HT1080 (cell line): ENCODE data around the gene CREB5. TPM values are rescaled to one million over a fixed set of nuclear protein-coding genes. Genes with fewer than 3 reads are reported as not detected.

Experiments used
- DNase-seq: peaks from one replicate; pipeline ENCODE4 v3.0.0-alpha.2; 2015; ENCODE audit warnings: low read depth
- total RNA-seq: library from RNA; depleted of rRNA; stranded (reverse); fragments of >200 nt; shearing (Covaris generic); gene quantifications from 2 replicates; pipeline ENCODE4 v1.2.3, GENCODE V29; 2014

Gene CREB5
- total RNA-seq, 1 experiment from 2014 or later, result 9.3 TPM

DNA sequence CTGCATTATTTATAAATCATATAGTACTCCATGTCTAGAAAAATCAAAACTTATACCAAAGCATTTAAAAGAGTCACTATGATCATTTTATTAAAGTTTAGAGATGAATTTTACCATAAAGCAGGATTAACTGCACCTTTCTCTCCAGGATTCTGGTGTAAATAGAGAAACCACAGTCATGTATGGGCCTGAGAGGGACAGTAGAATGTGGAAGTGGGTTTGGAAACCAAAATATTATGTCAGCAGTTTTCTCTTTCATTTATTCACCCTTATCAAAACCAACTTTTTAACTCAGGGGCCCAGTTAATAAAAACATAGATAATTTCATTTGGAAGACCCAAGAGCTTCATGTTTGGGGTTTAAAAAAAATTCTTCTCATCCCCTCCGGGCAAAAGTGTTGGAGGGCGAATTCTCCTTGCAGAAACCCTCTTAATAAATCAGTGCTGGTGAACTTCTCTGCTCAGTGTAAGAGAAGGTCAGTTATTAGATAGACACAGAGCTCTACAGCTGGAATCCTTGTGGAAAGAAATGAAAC, 266.2 kb downstream of the CREB5 start:
- no peak for DNase-seq

DNA sequence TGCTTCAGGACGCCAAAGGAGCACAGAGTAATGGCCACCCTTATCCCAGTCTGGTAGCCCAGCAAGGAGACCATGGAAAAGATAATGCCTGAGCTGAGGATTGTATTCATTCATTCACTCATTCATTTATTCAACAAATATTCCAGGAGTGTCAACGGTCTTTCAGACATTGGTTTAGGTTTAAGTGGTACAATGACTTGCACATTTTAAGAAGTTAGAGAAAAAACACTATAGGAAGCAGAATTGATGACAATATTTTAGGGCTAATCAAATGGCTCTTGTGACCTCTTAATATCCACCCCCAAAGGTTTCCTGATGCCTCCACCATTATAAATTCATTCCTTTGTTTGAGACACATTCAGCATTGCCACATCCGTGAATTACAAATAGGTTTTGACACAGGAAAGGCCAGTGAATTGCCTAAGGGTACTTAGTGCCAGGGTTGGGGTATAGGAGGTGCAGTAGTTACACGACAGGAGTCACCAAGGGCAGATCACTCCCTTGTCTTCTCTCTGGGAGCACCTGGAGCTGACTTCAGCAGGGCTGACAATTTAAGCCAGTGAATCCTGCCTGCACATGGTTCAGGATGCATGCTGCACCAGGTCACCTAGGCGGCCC, 269.5 kb downstream of the CREB5 start:
- DNase-seq, result no peak

DNA sequence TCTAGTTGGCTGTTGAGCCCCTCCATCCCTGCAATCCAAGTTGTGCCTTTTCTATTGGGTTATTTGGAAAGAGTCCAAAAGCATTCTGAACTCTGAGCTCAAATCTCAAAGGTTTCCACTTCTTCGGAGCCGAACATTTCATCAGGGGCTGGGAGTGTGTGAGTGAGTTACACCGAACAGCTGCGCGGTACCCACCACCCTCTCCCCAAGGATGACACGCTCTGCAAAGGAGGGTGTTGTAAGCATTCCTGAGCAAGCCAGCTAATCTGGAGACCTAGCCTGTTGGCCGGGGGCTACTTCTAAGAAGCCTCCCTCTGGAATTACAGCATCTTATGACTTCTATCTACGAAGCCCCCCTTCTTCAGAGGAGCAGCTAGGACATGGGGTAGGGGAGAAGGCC, 270.5 kb downstream of the CREB5 start:
- no peak for DNase-seq

DNA sequence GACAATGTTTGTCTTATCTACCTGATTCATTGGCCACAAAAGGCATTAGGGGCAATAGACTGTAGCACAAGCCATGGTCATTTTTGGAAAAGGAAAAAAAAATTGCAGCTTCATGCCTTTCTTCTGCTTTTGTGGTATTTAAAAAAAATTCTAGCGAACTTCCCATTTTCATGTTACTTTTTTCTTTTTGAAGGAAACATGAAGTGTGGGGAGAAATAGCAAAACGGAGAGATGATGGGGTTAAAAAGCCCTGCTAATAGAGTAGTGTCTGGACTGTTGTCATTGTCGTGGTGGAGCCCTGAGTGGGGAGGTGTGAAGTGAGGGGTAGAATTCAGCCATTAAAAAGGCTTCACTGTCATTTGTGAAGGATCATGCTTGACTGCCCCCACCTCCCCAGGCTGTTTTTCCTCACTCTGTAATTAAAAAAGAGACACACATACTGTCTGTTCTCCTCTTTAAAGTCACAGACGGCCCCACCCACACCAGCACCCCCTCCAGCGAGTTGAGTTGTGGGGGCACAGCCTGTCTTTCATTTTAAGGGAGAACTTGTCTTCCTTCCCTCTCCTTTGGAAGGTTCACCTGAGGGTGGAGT, 272.4 kb downstream of the CREB5 start:
- DNase-seq, result no peak

DNA sequence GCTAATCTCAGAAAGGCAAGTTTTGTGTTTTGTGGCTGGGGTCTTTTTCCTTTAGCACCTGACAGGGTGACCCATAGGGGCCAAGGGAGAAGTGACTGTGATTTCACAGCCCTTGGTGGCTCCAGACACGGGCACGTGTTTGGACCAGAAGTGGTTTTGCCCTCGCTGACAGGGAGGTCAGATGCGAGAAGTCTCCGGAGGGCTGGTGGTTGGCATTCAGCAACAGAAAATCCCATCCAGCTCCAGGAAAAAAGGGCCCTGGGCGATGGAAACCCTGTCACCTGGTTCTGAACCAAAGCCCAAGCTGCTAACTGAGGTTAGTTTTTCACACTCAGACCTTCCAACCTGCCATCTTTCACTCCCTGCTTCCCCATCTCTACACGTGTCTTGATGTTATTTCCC, 272.9 kb downstream of the CREB5 start:
- DNase-seq, result no peak

DNA sequence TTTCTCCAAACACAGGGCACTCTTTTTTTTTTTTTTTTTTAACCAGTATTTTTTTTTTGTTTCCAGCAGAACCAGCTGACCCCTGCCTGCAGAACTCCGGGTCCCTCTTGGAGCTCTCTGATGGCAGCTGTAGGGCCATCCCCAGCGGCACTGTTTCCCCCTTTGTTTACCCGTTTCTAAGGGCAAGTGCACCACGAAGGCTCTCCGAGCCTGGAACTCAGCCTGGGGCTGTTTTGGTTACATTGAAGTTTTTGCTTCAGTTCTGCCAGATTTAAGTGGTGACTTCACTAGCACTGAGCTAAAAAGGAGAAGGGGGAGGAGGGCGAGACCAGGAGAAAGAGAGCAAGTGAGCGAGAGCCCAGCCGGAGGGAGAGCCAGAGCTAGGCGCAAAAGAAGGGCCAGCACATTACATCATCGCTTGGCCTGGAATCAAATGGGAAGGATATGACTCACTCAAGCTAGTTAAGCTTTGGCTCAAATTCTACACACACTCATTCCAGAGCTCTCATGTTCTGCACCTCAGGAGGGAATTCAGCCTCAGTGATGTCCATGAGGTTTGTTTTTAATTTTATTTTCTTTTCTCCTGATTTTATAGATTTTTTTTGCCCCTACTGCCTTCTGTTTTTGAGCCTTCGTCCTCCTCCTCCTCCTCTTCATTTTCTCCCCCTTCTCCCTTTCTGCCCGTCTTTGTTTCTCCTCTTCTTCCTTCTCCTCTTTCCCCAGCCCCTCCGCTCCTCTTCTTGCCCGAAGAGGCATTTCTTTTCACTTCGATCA, 273.5 kb downstream of the CREB5 start:
- DNase-seq, result peak; percentile 97

DNA sequence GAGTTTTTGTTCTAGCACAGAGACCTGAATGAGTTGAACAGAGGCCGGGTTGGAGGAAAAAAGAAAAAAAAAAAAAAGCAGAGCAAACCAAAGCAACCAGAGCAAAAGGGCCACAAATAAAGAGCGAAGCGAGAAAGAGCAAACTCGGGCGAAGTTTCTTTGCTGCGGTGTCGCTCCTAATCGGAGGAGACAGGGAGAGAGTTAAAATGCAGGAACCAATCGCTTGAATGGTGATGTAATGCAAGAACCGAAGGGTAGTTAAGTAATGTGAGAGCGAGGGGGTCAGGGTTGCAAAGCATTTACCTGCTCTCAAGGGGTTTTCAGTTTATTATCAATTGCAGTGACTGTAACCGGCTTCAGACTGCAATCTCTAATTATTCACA, 274.1 kb downstream of the CREB5 start:
- peak; percentile 71 for DNase-seq

DNA sequence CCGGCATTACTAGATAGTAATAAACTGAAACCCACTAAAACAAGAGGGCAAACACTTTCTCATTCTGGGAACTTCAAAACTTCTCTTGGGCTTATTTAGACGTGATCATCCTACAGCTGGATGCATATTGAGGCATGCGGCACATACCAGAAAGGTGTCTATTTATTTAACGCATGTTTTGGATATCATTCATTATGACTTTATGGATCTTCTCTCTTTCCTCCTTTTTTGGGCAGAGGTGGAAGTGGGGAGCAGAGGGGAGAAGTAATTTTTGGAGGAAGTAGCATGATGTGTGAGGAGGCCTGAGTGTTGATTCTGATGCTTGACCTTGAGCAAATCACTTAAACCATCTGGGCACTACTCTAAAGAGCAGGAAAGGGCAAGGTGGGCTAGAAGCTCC, 275.2 kb downstream of the CREB5 start:
- DNase-seq, result peak; percentile 10

DNA sequence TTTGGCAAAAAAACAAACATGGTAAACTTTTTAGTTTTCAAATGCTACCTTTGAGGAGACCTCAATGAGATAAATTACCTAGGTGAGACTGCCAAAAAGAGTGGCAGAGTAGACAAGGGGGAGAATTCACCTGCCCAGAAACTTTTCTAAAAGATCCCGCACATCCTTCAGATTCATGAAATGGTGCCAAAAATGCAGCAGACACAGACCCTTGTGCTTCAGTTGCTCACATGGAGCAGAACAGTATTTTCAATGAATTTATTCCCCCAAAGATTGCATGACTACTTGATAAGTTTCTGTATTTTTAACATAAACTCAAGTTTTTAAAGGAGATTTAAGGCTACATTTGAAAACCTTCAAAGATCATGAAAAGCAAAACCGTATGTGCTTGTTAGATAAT, 275.9 kb downstream of the CREB5 start:
- DNase-seq, result no peak

DNA sequence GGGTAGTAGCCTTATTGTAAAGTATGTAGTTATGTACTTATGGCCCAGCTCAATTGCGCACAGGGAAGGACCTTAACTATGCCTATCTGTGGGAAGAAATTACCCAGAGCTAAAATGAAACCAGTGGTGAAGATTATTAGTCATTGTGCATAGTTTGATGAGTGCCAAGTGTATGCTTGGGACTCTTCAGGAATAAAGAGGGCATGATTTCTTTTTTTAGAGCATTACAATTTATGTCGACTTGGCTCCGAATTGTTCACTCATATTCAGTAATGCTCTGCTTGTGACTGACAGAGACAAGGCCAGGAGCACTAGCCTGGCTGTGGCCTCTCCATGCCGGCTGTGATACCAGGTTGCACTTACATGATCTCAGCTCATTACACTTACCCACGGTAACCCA, 276.3 kb downstream of the CREB5 start:
- peak; percentile 67 for DNase-seq

DNA sequence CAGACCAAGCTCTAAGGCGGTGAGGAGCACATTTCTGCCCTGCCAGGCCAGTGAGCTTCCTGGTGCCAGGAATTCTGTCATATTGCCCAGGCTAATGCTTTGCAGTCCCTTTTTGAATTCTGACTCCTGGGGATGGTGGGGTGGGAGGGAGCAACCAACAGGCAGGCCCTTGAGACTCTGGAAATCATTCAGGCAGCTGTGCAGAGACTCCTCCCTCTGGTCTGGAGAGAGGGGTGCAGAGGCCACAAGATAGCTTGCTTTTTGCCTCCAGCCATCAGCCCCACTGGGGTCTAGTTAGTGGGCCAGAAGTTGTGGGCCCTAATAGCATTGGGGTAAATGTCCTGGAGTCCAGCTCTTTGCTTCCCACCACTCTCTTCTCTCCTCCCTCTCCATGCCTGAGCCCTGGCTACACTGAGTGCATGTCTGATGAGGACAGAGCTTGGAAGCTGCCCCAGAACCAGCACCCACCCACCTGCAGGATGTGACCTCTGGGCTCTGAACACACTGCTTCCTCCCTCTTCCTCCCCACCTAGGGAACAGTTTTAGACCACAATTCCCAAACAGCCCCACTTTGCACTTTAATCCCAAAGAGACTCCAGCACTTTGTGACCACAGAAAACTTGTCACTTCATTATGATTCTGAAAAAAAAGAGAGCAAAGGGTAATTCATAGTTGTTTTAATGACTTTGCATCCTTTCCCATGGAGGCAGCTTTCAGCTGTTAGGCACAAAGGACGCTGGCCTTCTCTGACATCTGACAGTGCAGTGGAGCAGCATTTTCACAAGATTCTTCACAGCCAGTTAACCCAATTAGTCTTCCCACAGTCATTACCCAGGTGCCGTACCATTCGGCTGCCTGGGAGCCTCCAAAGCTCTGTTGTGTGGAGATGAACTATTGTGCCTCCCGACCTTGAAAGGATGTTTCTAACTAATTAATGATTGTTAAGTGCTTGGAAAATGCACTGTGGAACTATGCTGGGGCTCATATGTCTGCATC, 283.3 kb downstream of the CREB5 start:
- no peak for DNase-seq

DNA sequence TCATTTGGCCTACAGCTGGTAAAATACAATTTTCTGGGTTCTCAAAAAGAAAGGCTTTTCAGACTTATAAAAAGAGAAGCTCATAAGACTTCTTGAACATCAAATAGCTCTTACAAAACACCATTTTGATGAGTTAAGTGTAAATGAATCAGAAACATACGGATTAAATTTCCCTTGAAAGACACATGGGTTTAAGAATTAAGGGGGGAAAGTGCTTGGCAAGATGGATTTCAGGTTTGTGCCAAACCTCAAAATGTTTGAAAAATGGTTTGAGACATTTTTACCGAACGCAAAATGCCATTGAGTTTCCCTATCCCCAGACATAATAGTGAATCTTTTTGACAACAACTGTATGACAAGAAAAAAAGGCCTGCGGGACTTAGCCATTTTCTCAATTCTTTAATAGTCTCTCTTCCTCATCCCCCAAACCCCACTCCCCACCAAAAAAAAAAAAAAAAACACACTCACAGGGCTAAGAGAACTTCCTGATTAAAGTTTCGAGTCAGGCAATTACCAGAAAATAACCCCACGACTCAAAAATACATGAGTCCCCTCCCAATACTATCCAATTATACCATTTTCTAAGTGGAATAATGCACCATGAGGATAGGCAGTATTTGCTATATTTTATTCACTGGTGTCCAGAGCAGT, 285.7 kb downstream of the CREB5 start:
- DNase-seq, result no peak

DNA sequence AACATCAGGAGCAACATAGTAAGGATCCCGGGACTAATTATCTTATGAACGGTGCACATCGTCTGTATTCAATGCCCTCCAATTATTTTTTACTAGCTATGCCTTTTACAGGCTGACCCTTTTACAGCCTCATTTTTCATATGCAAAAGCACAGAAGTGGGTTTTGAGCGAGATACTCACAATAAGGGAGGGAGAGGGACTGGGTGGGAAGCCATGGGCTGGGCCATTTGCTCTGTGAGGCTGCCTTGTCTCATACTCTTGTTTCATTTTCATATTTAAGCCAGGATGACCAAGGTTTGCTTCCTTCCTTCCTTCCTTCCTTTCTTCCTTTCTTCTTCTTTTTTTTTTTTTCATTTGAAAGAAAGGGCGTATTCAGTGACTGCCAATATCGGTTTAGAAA, 286.5 kb downstream of the CREB5 start:
- DNase-seq, result no peak

DNA sequence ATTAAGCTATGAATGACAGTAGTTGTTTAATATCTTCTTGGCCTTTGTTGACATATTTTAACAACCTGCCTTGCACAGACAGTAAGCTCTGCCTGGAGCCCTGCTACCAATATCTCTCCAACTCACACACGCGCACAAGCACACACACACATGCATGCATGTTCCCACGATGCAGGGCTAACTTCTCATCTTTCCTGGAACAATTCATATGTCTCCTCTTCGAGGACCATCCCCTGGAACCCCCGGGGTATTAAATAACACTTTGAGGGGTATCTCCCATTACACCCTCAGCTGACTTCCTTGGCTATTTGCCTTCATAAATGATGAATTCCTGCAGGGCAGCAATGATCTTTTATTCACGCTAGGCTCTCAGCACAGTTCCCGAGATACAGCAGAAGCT, 287.8 kb downstream of the CREB5 start:
- no peak for DNase-seq

DNA sequence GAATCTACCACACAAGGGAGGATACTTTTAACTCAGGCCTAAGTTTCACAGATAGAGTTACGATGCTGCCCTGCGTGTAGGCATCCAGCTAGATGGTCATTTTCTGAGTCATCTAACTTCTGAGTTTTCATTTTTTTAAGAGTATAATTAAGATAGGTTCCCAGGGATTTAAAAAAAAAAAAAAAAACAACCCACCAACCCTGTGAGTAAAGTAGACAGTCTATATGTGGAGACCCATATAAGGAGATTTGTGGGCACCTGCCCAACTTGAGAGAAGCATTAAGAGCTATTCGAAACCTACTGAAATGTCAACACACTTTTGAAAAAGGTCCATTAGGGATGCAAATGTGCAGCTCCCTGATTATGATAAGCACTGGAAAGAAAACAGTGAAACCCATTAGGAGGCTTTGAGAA, 288.5 kb downstream of the CREB5 start:
- peak; percentile 25 for DNase-seq

DNA sequence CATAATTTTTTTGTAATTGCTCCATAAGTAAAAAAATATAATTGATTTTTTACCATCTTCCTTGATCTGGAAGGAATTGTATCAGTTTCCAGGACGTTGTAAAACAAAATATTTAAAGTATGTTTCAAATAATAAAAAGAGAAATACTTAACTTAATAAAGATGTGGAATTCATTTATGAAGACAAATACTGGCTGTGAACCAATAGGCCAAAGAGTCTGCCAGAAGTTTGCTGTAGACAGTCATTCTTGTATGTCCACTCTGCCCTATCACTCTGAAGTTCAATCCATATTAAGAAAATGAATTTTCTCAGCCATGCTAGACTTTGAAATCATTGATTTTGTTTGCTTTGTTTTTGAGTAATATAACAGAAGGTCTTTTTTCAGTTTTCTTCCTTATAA, 289.4 kb downstream of the CREB5 start:
- no peak for DNase-seq

DNA sequence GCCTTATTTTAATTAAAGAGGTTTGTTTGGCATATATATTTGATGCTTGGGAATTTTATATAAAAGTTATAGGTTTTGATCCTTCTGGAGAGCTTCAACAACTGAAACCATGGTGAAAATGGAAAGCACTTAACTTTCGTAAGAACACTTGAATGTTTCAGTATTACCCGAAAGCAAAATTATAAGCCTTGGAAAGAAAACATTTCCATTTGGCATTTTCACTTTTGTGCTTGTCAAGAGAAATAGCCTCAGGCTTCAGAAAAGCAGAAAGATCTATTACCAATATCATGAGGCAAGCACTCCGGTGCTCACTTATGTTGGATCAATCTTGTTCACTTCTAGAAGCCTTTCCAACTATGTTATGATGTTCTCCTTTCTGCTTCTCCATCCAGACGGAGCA, 289.9 kb downstream of the CREB5 start:
- DNase-seq, result no peak

DNA sequence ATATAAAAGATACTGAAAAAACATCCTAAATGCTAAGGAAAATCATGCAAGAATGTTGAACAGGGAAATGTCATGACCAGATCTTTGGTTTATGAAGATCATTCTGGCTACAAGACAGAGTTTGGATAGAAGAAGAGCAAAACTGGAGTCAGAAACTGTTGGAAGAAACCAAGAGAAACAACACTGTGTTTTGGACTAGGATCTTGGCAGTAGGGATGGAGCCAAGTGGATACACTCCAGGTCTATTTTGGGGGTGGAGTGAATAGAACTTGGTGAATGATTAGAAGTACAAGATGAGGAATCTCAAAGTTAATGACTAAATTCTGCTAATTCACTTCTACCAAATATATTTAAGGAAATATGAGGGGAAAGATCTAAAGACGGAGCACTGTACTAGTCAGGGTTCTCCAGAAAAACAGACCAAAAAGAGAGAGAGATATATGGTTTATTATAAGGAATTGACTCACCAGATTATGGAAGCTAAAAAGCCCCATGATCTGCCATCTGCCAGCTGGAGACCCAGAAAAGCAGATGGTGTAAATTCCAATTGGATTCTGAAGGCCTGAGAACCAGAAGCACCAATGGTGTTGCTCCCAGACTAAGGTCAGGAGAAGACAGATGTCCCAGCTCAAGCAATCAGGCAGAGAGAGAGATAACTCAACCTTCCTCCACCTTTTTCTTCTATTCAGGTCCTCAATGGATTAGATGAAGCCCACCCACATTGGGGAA, 290.9 kb downstream of the CREB5 start:
- DNase-seq, result no peak

DNA sequence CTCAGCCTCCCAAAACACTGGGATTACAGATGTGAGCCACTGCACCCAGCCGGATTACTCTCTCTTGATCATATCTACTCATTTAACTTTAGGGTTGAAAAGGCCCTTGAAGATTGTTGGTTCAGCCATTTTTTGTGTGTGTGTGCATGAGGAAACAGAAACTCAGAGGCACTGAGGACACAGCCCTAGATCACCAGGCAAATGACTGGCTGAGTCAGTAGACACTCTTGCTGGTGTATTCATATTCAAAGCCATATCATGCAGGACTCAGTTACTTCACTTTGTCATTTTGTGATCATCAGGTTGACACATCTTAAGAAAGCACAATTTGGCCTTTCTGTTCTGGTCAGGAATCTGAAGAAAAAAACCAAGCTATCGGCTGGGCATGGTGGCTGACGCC, 292.4 kb downstream of the CREB5 start:
- no peak for DNase-seq

DNA sequence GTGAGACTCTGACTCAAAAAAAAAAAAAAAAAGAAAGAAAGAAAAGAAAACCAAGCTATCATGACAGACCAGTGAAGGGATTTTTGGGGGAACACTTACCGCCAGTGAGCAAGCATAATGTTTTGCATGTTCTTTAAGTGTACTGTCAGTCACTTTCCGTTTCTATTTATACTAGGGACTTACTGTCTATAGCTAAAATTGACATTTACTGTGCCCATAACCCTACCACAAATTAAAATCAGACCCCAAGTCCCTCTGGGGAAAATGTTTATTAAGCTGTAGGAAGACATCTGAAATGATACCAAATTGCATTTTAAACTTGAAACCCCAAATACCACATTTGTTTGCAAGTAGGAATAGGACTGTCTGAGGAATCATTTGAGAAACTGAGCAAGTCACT, 293.0 kb downstream of the CREB5 start:
- no peak for DNase-seq
